Measurements from ENCODE around the gene TEPSIN.

TEPSIN gene

GRCh38 chr17:81219476-81220180, 19.2 kb downstream of the TEPSIN start:
- DNase-seq (ENCODE audit: low spot score): no peak

DNA sequence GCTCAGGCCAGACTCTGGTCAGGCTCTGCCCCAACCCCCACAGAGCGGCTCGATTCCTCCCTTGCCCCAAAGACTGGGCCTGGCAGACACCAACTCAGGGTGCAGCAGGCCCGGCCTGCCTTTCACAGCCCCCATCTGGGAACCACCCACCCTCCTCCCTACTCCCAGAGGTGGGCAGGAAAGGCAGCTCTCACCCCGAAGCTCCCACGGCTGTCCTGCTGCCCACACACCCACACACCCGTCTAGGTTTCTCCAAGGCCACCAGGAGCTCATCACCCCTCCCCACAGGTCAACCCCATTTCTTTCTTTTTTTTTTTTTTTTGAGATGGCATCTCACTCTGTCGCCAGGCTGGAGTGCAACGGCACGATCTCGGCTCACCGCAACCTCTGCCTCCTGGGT, 19.9 kb downstream of the TEPSIN start:
- no peak for DNase-seq (ENCODE audit: low spot score)

- no peak for DNase-seq (ENCODE audit: low spot score)
Observed at GRCh38 chr17:81218459-81218858, 20.4 kb downstream of the TEPSIN start.

GRCh38 chr17:81217491-81217890, 21.4 kb downstream of the TEPSIN start:
- no peak for DNase-seq (ENCODE audit: low spot score)

GRCh38 chr17:81213978-81214377, 24.9 kb downstream of the TEPSIN start:
- no peak for DNase-seq (ENCODE audit: low spot score)

- DNase-seq (ENCODE audit: low spot score): no peak
Observed at GRCh38 chr17:81212365-81212764, 26.5 kb downstream of the TEPSIN start.

GRCh38 chr17:81210868-81211267, 28.0 kb downstream of the TEPSIN start:
- no peak for DNase-seq (ENCODE audit: low spot score)

GRCh38 chr17:81210466-81210865, 28.4 kb downstream of the TEPSIN start:
- no peak for DNase-seq (ENCODE audit: low spot score)

GRCh38 chr17:81209141-81209540, 29.7 kb downstream of the TEPSIN start:
- no peak for DNase-seq (ENCODE audit: low spot score)

GRCh38 chr17:81208651-81209050, 30.2 kb downstream of the TEPSIN start:
- no peak for DNase-seq (ENCODE audit: low spot score)

DNA sequence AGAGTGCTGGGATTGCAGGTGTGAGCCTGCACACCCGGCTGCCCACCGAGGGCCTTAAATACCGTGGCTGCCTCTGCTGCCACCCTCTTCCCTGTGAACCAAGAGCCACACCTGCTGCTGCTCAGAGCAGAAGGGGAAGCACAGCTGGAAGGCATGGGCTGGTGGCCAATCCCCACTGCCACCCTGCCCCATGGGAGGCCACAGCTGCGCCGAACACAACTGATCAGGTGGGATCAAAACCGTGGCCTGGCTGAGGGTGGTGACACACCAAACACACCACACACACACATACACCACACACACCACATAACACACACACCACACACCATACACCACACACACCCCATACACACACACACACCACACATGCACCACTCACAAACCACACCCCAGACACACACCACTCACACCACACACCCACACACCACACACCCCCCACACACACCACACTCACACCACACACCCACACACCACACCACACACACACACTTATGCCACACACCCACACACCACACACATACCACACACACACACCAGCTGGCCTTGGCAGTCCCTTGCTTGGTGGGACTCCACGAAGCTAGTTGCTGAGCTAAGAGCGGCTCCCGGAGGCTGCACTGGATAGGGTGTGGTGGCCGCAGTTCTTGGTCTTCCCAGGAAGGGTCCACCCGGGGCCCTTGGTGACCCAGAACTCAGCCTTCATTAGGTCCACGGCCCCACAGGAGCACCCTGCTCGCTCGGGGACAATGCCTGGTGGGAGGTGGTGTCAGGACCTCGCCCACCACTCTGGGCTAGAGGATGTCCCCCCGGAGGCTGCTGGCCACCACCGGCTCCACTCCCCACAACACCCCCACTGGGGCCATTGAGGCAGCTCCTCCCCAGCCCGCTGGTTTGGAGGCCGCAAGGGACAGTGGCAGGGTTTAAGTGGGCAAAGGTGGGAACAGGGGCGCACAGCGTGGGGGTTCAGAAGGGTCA, 31.0 kb downstream of the TEPSIN start:
- DNase-seq (ENCODE audit: low spot score): no peak

DNA sequence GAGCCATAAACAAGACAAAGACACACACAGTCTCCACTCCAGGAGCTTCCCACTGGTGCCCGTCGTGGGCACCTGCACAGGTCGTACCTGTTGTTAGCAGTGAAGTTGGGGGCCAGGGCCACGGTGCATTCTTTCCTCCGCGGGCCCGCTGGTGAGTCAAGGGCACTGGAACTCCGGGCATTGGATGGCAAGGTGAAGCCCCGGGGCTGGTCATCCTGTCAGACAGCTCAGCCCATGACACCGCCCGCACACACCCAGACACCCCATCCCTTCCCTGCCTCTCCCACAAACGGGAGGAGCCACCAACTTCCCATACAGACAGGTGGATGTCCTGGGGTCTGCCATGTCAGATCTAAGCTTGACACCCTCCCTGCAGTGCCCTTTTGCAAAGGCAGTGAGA, 32.2 kb downstream of the TEPSIN start:
- DNase-seq (ENCODE audit: low spot score): no peak

DNA sequence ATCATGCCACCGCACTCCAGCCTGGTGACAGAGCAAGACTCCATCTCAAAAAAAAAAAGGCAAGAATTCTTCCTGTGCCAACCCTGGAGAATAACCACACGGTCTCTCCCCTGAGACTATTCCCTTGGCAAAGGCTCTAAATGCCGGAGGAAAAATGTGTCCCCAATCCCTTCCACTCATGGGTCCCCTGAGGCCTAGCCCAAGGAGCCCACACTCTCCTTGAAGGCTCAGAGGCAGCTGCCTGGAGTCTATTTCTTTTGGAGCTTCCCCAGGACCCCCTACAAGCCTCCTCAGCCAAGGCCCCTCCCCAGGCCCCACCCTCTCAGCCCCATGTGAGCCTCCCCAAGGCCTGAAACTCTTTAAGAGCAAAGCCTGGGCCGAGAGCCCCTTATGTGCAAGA, 32.7 kb downstream of the TEPSIN start:
- no peak for DNase-seq (ENCODE audit: low spot score)

DNA sequence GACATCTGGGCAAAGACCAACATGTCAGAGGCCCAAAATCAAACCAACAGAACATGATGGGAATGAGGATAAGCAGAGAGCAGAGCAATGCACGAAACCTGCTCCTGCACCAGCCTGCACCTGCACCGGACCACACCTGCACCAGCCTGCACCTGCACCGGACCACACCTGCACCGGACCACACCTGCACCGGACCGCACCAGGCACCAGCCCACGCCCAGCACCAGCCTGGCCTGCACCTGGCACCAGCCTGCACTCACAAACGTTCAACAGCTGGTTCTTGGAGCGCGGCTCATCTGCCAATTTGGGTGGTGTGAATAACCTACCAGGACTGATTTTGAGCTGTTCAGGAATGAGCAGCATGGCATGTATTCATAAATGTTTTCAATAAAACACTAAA, 34.3 kb downstream of the TEPSIN start:
- no peak for DNase-seq (ENCODE audit: low spot score)

DNA sequence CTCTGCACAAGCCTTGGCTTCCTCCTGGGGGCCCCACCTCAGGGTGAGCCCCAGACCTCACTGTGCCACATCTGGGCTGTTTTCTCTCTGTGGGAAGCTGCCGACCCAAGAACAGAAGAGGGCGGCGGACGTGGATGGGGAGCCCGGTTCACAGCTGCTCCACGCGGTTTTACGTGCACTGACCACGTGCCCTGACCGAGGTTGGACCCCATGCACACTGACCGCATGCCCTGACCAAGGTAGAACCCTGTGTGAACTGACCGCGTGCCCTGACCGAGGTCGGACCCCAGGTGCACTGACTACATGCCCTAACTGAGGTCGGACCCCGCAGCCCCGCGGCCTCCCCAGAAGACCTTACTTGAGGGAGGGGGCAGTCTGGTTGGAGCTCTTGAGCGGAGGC, 35.7 kb downstream of the TEPSIN start:
- DNase-seq (ENCODE audit: low spot score): no peak

GRCh38 chr17:81202318-81202717, 36.5 kb downstream of the TEPSIN start:
- DNase-seq (ENCODE audit: low spot score): no peak

GRCh38 chr17:81200695-81201580, 37.9 kb downstream of the TEPSIN start:
- peak; percentile 66 for DNase-seq (ENCODE audit: low spot score)

DNA sequence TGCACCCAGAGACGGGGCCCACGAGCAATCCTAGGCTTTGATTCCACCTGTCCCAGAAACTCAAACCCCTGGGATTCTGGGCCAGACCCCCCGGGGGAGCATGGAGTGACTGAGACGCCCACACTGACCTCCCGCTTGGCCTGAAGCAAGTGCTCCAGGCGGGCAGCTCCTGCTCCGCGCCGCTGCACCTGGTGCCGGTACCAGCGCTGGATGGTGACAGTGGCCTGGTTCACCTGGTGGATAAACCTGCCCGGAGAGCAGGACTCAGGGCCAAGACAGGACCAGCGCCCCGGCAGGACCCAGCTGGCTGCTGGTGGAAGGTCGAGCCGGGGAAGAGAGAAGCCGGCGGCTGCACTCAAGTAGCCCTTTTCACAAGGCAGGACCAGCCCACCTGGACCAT, 38.7 kb downstream of the TEPSIN start:
- DNase-seq (ENCODE audit: low spot score): no peak

GRCh38 chr17:81199482-81199830, 39.4 kb downstream of the TEPSIN start:
- no peak for DNase-seq (ENCODE audit: low spot score)

- DNase-seq (ENCODE audit: low spot score): no peak
Observed at GRCh38 chr17:81198826-81199481, 39.9 kb downstream of the TEPSIN start.

DNA sequence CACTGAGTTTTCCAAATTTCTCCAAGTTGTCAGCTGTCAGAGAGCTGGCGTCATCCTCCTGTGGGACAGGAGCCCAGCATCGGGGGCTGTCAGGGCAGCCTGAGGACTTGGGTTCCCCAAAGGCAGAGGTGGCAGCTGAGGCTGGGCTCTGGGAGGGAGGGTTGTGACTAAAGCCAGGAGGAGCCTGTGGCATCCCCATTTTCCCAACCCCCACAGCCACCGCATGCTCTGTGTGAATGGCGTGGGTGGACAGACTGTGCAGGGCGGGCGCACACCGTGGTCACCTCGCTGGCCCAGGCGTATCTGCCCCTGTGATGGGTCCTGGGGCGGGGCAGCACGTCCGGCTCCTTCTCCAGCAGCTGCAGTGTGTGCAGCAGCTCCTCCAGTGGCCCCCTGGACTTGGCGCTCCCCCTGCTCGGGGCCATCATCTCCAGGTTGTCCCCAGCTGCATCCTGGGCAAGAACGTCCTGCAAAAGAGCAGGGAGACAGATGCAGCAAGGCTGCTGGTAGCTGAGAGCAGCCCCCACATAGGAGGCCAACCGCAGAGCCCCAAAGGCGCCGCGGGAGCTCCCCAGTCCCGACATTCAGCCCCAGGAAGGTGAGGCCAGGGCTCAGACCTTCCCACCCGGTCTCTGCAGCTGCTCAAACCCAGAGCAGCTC, 40.9 kb downstream of the TEPSIN start:
- DNase-seq (ENCODE audit: low spot score): no peak
